ENCODE measurements around the gene POU3F1.

DNA sequence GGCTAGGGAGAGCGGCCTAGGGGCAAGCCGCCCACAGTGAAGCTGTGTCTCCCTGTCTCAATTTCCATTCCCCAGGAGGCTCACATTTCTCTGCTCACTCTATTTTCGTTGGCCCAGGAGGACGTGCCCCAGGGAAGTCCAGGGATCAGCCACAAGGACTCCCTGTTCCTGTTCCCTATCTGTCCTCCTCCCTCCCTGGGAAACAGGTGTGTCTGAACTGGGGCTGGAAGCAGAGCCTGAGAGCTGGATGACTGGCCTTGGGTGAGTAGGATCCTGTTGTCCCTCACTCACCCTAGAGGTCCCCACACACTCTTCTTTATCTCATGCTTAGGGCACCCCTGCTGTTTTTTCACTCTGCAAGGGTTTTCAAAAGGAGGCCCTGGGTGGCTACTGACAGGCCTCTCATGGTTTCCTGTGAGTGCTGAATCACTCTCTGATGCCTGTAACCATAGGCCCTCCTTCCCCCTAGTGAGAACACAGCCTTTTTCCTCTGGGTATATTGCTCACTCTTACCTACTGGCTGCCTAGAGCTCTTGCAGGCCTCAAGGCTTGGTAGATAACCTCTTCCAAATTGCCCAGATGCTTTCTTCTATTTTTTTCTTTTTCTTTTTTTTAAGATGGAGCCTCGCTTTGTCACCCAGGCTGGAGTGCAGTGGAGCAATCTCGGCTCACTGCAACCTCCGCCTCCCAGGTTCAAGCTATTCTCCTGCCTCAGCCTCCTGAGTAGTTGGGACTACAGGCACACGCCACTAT is 37.3 kb downstream of the POU3F1 start:
- no peak for TF ChIP-seq POLR2A (IDR thresholded peaks at IDR 0.05)
- TF ChIP-seq, protein P1, sequence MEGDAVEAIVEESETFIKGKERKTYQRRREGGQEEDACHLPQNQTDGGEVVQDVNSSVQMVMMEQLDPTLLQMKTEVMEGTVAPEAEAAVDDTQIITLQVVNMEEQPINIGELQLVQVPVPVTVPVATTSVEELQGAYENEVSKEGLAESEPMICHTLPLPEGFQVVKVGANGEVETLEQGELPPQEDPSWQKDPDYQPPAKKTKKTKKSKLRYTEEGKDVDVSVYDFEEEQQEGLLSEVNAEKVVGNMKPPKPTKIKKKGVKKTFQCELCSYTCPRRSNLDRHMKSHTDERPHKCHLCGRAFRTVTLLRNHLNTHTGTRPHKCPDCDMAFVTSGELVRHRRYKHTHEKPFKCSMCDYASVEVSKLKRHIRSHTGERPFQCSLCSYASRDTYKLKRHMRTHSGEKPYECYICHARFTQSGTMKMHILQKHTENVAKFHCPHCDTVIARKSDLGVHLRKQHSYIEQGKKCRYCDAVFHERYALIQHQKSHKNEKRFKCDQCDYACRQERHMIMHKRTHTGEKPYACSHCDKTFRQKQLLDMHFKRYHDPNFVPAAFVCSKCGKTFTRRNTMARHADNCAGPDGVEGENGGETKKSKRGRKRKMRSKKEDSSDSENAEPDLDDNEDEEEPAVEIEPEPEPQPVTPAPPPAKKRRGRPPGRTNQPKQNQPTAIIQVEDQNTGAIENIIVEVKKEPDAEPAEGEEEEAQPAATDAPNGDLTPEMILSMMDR (IDR thresholded peaks at IDR 0.05), result no peak
- no peak for TF ChIP-seq POLR2AphosphoS5 (IDR thresholded peaks at IDR 0.05)
